Pancreas (tissue), 10 donors: ENCODE results near the gene VPS52. TPM values are rescaled to one million over a fixed set of nuclear protein-coding genes. Genes with fewer than 3 reads are reported as not detected.

Source experiments
- ATAC-seq, 4 donors: fragments of 200-7000 bp; cut with Tn5 transposase; one replicate each; pipeline versions ENCODE4 v1.8.0 to v1.9.1; 2020; ENCODE audit warnings: mild to moderate bottlenecking in 4 of 4, moderate library complexity in 4 of 4
- DNase-seq, 6 donors: peaks; one replicate each; pipeline ENCODE4 v3.0.0-alpha.2; 2020
- FAIRE-seq: peaks from 2 replicates; lab custom pipeline; 2012; peaks lifted over from hg19 to GRCh38; lab: Jason Lieb, UNC
- H3K27ac ChIP-seq, 4 donors: fragments of 200-600 bp; sonication (generic); 1 replicate in 3 of 4; 2 replicates in 1 of 4; pipeline versions ENCODE4 v1.5.0 to v1.8.0; 2020
- H3K27me3 ChIP-seq, 4 donors: fragments of 200-600 bp; one replicate each; pipeline ENCODE4 v1.8.0; 2021
- H3K36me3 ChIP-seq, 3 donors: fragments of 200-600 bp; sonication (generic) in 1 of 3; one replicate each; pipeline versions ENCODE4 v1.5.0 to v1.8.0; 2020 to 2021
- H3K4me1 ChIP-seq, 3 donors: fragments of 200-600 bp; one replicate each; pipeline ENCODE4 v1.8.0; 2021
- H3K4me3 ChIP-seq, 4 donors: fragments of 200-600 bp; sonication (generic) in 2 of 4; one replicate each; pipeline versions ENCODE4 v1.5.0 to v1.8.0; 2020 to 2021
- H3K9me3 ChIP-seq, 4 donors: fragments of 200-600 bp; one replicate each; pipeline ENCODE4 v1.8.0; 2021
- WGBS, 2 donors: extraction: QIAGEN DNeasy Blood & Tissue Kit; methylation state at CpG; one replicate each; pipeline ENCODE4 v1.1.7; 2013; 5-methylcytosine and 5-hydroxymethylcytosine counted together
- intact Hi-C, 3 donors: fragments of 100-400 bp; cut with DNase I; formaldehyde crosslinking; loops; one replicate each; pipeline versions ENCODE4 v1.11.1 to v1.14.2; 2022
- polyA plus RNA-seq, 2 donors: library from polyadenylated mRNA; stranded (reverse); fragments of 200-250 nt; gene quantifications; one replicate each; pipeline ENCODE4 v1.2.3, GENCODE V29; 2013
- total RNA-seq, 6 donors: library from RNA; stranded (reverse); fragmentation: NEBNext Ultra II Directional in 4 of 6; extraction: Animal tissue kit (Norgen Biotek cat#: 25700) in 4 of 6; gene quantifications; one replicate each; pipeline versions ENCODE4 v1.2.1 to v1.2.4, GENCODE V29; 2021 to 2023
- TF ChIP-seq, protein P1 (sequence below), 4 donors: fragments of 200-600 bp; sonication (generic) in 3 of 4; IDR thresholded peaks; one replicate each; pipeline versions ENCODE4 v1.5.0 to v1.8.0; 2021; ENCODE audit warnings: antibody characterized with exemption in 4 of 4
- donor health status: healthy with polysubstance abuse.
- donor health status: DM: no; HTN: no; CAD: no; lungs with moderate emphysema.
- donor health status: DM: no; HTN: no; CAD: no.
- donor health status: control.
- donor health status: control.
- donor health status: Bipolar disorder and iron deficiency.
- donor health status: DM: yes; HTN: yes; CAD: no.
- donor health status: DM: no; HTN: no; CAD: no.
- donor health status: DM: no; HTN: no; CAD: no.
- donor health status: DM: yes; HTN: yes; CAD: no.

VPS52 gene
- total and polyA plus RNA-seq, 8 donors = 23.2 to 62.2 (median 30.0) TPM

DNA sequence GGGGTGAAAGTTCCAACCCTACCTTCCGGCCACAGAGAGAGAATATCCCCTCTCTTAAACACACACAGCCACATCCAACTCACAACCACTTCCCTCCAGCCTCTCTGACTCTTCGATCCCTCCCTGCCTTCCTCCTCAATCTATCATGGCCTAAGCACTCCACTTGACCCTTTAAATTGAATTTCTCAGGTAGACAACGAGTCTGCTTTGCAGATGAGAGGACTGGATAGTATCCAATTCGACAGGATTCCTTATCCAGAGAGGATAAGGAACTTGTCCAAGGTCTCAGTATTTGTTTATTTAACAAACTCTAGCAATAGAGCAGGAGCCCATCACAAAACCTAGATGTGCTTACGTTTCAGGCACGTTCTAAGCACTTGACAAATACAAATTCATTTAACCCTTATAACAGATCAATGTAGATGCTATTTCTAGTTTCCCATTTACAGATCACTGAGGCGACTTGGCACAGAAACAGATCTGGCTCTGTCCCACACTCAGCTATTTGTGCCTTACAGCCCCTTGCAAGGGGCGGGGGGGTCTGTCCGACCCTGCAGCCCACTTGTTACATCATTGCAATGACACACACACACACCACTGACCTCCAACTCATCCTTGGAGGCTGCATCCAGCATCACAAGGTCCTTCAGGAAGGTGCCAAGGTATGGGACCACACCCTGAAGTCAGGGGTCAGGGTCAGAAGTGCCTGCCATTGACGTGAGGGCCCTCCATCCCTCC is 22.6 kb upstream of the VPS52 start:
- no peak for DNase-seq
- Histone ChIP-seq H3K9me3 (no peaks in the 10 kb centered on the region), H3K4me3 (no peak overlapping the region), H3K27ac (no peak overlapping the region), H3K27me3 (no peaks in the 10 kb centered on the region), H3K4me1 (peaks cover 0 to 13% (median 7%) of the 10 kb centered on the region in 3 donors), H3K36me3 (peaks cover 0 to 11% (median 8%) of the 10 kb centered on the region in 3 donors)
- 43 to 53% methylated on average over 10 of the region's 10 CpGs for whole genome bisulfite sequencing, 2 donors
- intact Hi-C loops = no loop called here
- TF ChIP-seq, protein P1, sequence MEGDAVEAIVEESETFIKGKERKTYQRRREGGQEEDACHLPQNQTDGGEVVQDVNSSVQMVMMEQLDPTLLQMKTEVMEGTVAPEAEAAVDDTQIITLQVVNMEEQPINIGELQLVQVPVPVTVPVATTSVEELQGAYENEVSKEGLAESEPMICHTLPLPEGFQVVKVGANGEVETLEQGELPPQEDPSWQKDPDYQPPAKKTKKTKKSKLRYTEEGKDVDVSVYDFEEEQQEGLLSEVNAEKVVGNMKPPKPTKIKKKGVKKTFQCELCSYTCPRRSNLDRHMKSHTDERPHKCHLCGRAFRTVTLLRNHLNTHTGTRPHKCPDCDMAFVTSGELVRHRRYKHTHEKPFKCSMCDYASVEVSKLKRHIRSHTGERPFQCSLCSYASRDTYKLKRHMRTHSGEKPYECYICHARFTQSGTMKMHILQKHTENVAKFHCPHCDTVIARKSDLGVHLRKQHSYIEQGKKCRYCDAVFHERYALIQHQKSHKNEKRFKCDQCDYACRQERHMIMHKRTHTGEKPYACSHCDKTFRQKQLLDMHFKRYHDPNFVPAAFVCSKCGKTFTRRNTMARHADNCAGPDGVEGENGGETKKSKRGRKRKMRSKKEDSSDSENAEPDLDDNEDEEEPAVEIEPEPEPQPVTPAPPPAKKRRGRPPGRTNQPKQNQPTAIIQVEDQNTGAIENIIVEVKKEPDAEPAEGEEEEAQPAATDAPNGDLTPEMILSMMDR (IDR thresholded peaks at IDR 0.05) = no peak
- no peak for FAIRE-seq
- no peak for ATAC-seq

DNA sequence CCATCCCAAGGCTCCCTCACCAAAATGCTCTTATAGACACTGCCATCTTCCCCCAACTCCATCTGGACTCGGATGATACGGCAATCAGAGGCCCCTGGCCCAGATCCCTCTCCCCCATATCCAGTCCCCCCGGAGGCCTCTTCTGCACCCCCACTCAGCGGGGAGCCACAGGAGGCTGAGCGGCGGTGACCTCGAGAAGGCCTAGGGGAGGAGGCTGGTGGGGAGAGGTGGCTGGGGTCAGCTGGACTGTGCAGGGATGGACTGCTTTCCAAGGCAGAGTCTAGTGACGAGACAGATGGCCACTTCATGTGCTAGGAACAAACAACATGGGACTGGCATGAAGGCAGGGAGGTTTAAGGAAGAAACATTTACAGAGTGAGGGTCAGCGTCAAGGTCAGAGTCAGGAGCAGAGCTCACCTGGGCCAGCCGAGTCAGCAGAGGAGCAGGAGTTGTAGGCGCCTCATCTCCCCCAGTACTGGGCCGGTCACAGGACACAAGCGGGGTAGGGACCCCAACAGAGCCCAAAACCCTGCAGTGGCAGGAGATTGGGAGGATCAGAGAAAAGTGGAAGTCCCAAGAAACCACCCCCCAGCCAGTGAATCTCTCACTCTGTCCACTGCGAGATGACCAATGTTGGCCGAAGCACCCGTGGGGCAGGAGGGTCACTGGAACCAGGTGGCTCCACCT is 21.5 kb upstream of the VPS52 start:
- Histone ChIP-seq H3K4me1 (peaks cover 0 to 13% (median 9%) of the 10 kb centered on the region in 3 donors), H3K27me3 (no peaks in the 10 kb centered on the region), H3K36me3 (peaks cover 0 to 11% (median 8%) of the 10 kb centered on the region in 3 donors), H3K4me3 (no peak overlapping the region), H3K27ac (no peak overlapping the region), H3K9me3 (no peaks in the 10 kb centered on the region)
- TF ChIP-seq, protein P1 (IDR thresholded peaks at IDR 0.05) = no peak
- WGBS, 2 donors = 84 to 91% methylated on average over 16 of the region's 16 CpGs
- DNase-seq = peak in 1 of 6 donors; percentile 42
- FAIRE-seq = no peak
- intact Hi-C loops = no loop called here
- no peak for ATAC-seq

DNA sequence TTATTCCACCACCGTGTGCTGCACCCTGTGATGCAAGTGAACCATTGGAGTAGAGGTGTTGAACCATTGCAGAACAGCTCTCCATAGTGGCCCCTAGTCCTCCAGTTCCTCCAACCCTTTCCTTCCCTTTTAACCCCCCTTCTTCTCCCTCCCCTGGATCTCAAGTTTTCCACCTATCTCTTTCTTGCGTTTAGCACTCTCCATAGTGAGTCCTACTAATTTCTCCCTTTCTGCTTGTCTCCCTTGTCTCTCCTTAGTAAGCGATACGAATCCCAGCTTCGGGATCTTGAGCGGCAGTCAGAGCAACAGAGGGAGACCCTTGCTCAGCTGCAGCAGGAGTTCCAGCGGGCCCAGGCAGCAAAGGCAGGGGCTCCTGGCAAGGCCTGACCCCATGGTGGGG is 18.8 kb upstream of the VPS52 start:
- DNase-seq (peak in 1 of 6 donors; percentile 44), ATAC-seq (no peak), FAIRE-seq (no peak)
- intact Hi-C loops = no loop called here
- TF ChIP-seq, protein P1 (IDR thresholded peaks at IDR 0.05) = no peak
- no peak overlapping the region for H3K27ac ChIP-seq
- no peaks in the 10 kb centered on the region for H3K9me3 ChIP-seq
- WGBS, 2 donors = 56 to 61% methylated on average over 7 of the region's 7 CpGs
- peak overlapping the region in 2 of 4 donors; percentile 63 to 66 for H3K4me3 ChIP-seq
- peaks cover 0 to 25% (median 17%) of the 10 kb centered on the region in 3 donors for H3K36me3 ChIP-seq
- no peaks in the 10 kb centered on the region for H3K27me3 ChIP-seq
- peaks cover 0 to 12% (median 8%) of the 10 kb centered on the region in 3 donors for H3K4me1 ChIP-seq

DNA sequence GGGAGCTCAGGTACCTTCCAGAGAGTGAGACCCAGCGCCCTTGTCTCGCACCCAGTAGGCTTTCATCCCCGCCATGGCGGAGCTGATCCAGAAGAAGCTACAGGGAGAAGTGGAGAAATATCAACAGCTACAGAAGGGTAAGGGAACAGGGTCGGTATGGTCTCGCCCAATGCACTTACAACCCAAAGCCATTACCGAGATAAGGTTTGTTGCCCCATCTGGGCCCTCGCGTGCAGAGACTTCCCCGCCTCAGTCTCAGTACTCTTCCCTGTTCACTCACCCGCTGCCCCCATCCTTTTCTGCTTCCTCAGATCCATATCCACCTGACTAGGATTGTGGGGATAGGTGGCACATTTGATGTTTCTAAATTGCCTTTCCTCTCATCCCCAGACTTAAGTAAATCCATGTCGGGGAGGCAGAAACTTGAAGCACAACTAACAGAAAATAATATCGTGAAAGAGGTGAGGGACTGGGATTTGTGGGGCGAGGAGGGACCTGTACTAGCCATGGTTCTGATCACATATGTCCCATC is 18.2 kb upstream of the VPS52 start:
- FAIRE-seq (no peak), DNase-seq (no peak), ATAC-seq (peak in 3 of 4 donors; percentile 4 to 8 (median 6))
- peak overlapping the region; percentile 52 to 66 (median 62) for H3K4me3 ChIP-seq
- 2 to 3% methylated on average over 14 of the region's 14 CpGs for WGBS, 2 donors
- H3K9me3 ChIP-seq = no peaks in the 10 kb centered on the region
- H3K36me3 ChIP-seq = peaks cover 0 to 25% (median 17%) of the 10 kb centered on the region in 3 donors
- peaks cover 0 to 12% (median 8%) of the 10 kb centered on the region in 3 donors for H3K4me1 ChIP-seq
- intact Hi-C loops = no loop called here
- no peaks in the 10 kb centered on the region for H3K27me3 ChIP-seq
- TF ChIP-seq, protein P1 (IDR thresholded peaks at IDR 0.05) = no peak
- peak overlapping the region in 1 of 4 donors; percentile 16 for H3K27ac ChIP-seq
